CD14-positive monocyte (primary cell): ENCODE measurements around the gene KLHL6. TPM values are rescaled to one million over a fixed set of nuclear protein-coding genes. Genes with fewer than 3 reads are reported as not detected.

Source experiments
- DNase-seq, 3 donors: peaks; one replicate each; pipeline ENCODE4 v3.0.0-alpha.2; 2011 to 2022
- H2AFZ ChIP-seq: 2 replicates; pipeline ENCODE4 v1.6.0; 2012; ENCODE audit warnings: mild to moderate bottlenecking, low read depth, low read length, inconsistent platforms; ENCODE audit not compliant: insufficient read depth, poor library complexity, severe bottlenecking
- H3K27ac ChIP-seq, 2 donors: 1 replicate in 1 of 2; 2 replicates in 1 of 2; pipeline ENCODE4 v1.5.1; 2012 to 2013; ENCODE audit warnings: low read length in 2 of 2, control low read depth in 1 of 2, inconsistent platforms in 1 of 2, low read depth in 1 of 2, mild to moderate bottlenecking in 1 of 2
- H3K27me3 ChIP-seq, 2 donors: one replicate each; pipeline versions ENCODE4 v1.6.0 to v1.6.1; 2011 to 2013; ENCODE audit warnings: low read length in 2 of 2; ENCODE audit not compliant: control insufficient read depth in 2 of 2, insufficient read depth in 2 of 2
- H3K36me3 ChIP-seq, 2 donors: replicated peaks in 1 of 2; 1 replicate in 1 of 2; 2 replicates in 1 of 2; pipeline versions ENCODE4 v1.5.1 to v1.6.1; 2012 to 2013; ENCODE audit warnings: low read length in 2 of 2, control low read depth in 1 of 2, inconsistent platforms in 1 of 2, mild to moderate bottlenecking in 1 of 2; ENCODE audit not compliant: insufficient read depth in 2 of 2, control insufficient read depth in 1 of 2
- H3K4me1 ChIP-seq, 2 donors: 1 replicate in 1 of 2; 2 replicates in 1 of 2; pipeline versions ENCODE4 v1.5.1 to v1.6.1; 2012 to 2013; ENCODE audit warnings: low read length in 2 of 2, control low read depth in 1 of 2, inconsistent platforms in 1 of 2, mild to moderate bottlenecking in 1 of 2, moderate library complexity in 1 of 2; ENCODE audit not compliant: insufficient read depth in 2 of 2, control insufficient read depth in 1 of 2
- H3K4me2 ChIP-seq: replicated peaks from 2 replicates; pipeline ENCODE3; 2012; ENCODE audit warnings: low read length, moderate library complexity, mild to moderate bottlenecking; ENCODE audit not compliant: poor library complexity, severe bottlenecking; ENCODE audit errors: extremely low read depth
- H3K4me3 ChIP-seq, 3 experiments: fragments of 200-600 bp in 1 of 3; sonication (generic) in 1 of 3; replicated peaks in 1 of 3; 1 replicate in 2 of 3; 2 replicates in 1 of 3; pipeline ENCODE4 v1.5.1; 2011 to 2013; ENCODE audit warnings: low read length in 3 of 3, mild to moderate bottlenecking in 3 of 3, control low read depth in 2 of 3, low read depth in 2 of 3, inconsistent platforms in 1 of 3, moderate library complexity in 1 of 3
- H3K79me2 ChIP-seq: 2 replicates; pipeline ENCODE4 v1.6.0; 2012; ENCODE audit warnings: mild to moderate bottlenecking, control low read depth, inconsistent platforms, low read length, moderate library complexity; ENCODE audit not compliant: insufficient read depth
- H3K9ac ChIP-seq: 2 replicates; pipeline ENCODE4 v1.6.0; 2017; ENCODE audit warnings: low read length, mild to moderate bottlenecking; ENCODE audit not compliant: insufficient read depth, poor library complexity, severe bottlenecking
- H3K9me3 ChIP-seq, 2 donors: replicated peaks in 1 of 2; 1 replicate in 1 of 2; 2 replicates in 1 of 2; pipeline versions ENCODE4 v1.5.1 to v1.6.1; 2012 to 2013; ENCODE audit warnings: low read length in 2 of 2, control low read depth in 1 of 2; ENCODE audit not compliant: control insufficient read depth in 1 of 2, insufficient read depth in 1 of 2
- H4K20me1 ChIP-seq: 2 replicates; pipeline ENCODE4 v1.6.0; 2012; ENCODE audit warnings: mild to moderate bottlenecking, low read length, control low read depth, moderate library complexity; ENCODE audit not compliant: insufficient read depth
- H3K27ac Mint-ChIP-seq, 7 donors: one replicate each; pipeline ENCODE4 v1.8.0; 2020; ENCODE audit warnings: mild to moderate bottlenecking in 7 of 7, mixed read lengths in 7 of 7, moderate library complexity in 6 of 7, inconsistent platforms in 2 of 7
- H3K27me3 Mint-ChIP-seq, 3 donors: one replicate each; pipeline ENCODE4 v1.8.0; 2021 to 2022; ENCODE audit warnings: low read depth in 3 of 3, mild to moderate bottlenecking in 3 of 3, mixed read lengths in 3 of 3, moderate library complexity in 3 of 3, inconsistent platforms in 1 of 3
- H3K36me3 Mint-ChIP-seq, 2 donors: one replicate each; pipeline ENCODE4 v1.8.0; 2020; ENCODE audit warnings: mixed read lengths in 2 of 2, inconsistent platforms in 1 of 2, mild to moderate bottlenecking in 1 of 2
- H3K4me1 Mint-ChIP-seq: one replicate; pipeline ENCODE4 v1.8.0; 2020; ENCODE audit warnings: mild to moderate bottlenecking, mixed read lengths
- H3K4me3 Mint-ChIP-seq, 2 donors: one replicate each; pipeline ENCODE4 v1.8.0; 2020; ENCODE audit warnings: mild to moderate bottlenecking in 2 of 2, mixed read lengths in 2 of 2, moderate library complexity in 1 of 2
- H3K9me3 Mint-ChIP-seq, 7 donors: one replicate each; pipeline ENCODE4 v1.8.0; 2020 to 2022; ENCODE audit warnings: mixed read lengths in 7 of 7, mild to moderate bottlenecking in 6 of 7, moderate library complexity in 6 of 7, inconsistent platforms in 2 of 7
- WGBS: methylation state at CpG from one replicate; pipeline ENCODE4 v1.1.5; 2013; ENCODE audit warnings: missing lambda C conversion rate; ENCODE audit not compliant: insufficient coverage; 5-methylcytosine and 5-hydroxymethylcytosine counted together
- intact Hi-C, 2 donors: fragments of 100-400 bp; cut with micrococcal nuclease; formaldehyde crosslinking; loops; one replicate each; pipeline versions ENCODE4 v1.15.0 to v1.15.1; 2023
- polyA plus RNA-seq, 3 donors: library from polyadenylated mRNA; depleted of rRNA in 1 of 3; unstranded in 2 of 3; stranded (reverse) in 1 of 3; fragments of 300-500 nt in 2 of 3; fragments of >200 nt in 1 of 3; fragmentation: Illumina TruSeq in 2 of 3; gene quantifications; 1 replicate in 2 of 3; 2 replicates in 1 of 3; pipeline ENCODE4 v1.2.3, GENCODE V29; 2012 to 2021
- TF ChIP-seq, protein P1 (sequence below): fragments of 200-600 bp; IDR thresholded peaks from one replicate; pipeline ENCODE4 v1.8.0; 2022; ENCODE audit warnings: antibody characterized with exemption, mild to moderate bottlenecking

Gene KLHL6
- polyA plus RNA-seq, 3 donors = 5.7 to 15.2 (median 10.6) TPM

DNA sequence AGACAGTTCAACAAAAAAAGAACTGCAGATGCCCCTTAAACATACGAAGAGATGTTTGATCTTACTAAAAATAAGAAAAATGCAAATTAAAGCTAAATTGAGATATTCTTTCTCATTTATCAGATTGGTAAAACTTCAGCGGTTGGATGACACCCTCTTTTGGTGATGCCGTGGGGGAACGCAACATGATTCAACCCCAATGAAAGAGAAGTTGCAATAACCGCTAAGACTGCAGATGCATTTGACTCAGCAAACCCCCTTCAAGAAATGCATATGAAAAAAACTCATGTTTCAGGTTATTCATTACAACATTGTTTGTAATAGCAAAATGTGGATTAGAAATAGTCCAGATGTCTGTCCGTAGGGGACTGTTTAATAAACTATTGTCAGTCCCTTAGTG is 3.6 kb downstream of the KLHL6 start:
- peak; percentile 65 to 83 (median 69) for DNase-seq
- intact Hi-C loops = loop anchor here (5.0 to 10.0 kb wide), 2 partner anchors 80 to 83 kb away; partner anchors contain the start of gene KLHL24 (in 1 of the 2)
- peak overlapping the region in 1 of 2 donors; percentile 56 for H3K27ac ChIP-seq

DNA sequence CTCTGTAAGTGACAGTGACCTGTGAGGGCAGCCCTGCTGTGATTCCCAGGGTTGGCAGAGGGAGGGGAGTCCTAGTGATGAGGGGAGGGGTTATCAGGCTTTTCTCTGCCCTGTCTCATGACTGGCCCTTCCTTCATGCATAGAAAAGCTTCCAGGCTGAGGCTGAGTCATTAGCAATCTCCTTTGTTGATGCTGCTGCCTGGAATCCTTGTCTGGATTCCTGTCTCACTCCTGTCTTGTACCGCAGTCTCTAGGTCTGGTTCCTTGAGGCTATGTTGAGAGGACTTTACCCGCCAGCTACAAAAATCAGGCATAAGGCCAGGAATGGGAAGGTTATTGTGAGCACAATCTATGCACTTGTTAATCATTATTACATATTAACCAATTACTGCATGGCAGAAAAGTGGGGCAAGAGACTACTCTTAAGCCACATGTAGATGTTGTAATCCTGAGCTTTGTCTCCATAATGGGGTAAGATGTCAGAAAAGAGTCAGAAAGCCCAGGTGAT is 7.2 kb downstream of the KLHL6 start:
- H2AFZ ChIP-seq = no peak overlapping the region

More for the DNA sequence above, 3.6 kb downstream of the KLHL6 start:
- TF ChIP-seq, protein P1, sequence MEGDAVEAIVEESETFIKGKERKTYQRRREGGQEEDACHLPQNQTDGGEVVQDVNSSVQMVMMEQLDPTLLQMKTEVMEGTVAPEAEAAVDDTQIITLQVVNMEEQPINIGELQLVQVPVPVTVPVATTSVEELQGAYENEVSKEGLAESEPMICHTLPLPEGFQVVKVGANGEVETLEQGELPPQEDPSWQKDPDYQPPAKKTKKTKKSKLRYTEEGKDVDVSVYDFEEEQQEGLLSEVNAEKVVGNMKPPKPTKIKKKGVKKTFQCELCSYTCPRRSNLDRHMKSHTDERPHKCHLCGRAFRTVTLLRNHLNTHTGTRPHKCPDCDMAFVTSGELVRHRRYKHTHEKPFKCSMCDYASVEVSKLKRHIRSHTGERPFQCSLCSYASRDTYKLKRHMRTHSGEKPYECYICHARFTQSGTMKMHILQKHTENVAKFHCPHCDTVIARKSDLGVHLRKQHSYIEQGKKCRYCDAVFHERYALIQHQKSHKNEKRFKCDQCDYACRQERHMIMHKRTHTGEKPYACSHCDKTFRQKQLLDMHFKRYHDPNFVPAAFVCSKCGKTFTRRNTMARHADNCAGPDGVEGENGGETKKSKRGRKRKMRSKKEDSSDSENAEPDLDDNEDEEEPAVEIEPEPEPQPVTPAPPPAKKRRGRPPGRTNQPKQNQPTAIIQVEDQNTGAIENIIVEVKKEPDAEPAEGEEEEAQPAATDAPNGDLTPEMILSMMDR = no peak
- Histone ChIP-seq H3K79me2 (peaks cover 83% of the 10 kb centered on the region), H3K9ac (no peak overlapping the region), H3K4me3 (no peak overlapping the region), H4K20me1 (peaks cover 28% of the 10 kb centered on the region), H3K4me2 (peak overlapping the region; percentile 5), H3K9me3 (no peaks in the 10 kb centered on the region), H3K27me3 (no peaks in the 10 kb centered on the region), H2AFZ (no peak overlapping the region), H3K4me1 (peaks cover 50 to 65% of the 10 kb centered on the region in 2 donors), H3K36me3 (peaks cover 0 to 12% of the 10 kb centered on the region in 2 donors)
- no peak overlapping the region for H3K4me3 Mint-ChIP-seq
- H3K4me1 Mint-ChIP-seq = peaks cover 71% of the 10 kb centered on the region
- H3K27me3 Mint-ChIP-seq = peaks cover 0 to 3% (median 0%) of the 10 kb centered on the region in 3 donors
- H3K9me3 Mint-ChIP-seq = peaks cover 0 to 3% (median 0%) of the 10 kb centered on the region in 7 donors
- no CpG with 5 or more reads among the region's 6 CpGs for WGBS
- peaks cover 22 to 24% of the 10 kb centered on the region in 2 donors for H3K36me3 Mint-ChIP-seq
- H3K27ac Mint-ChIP-seq = peak overlapping the region in 3 of 7 donors; percentile 32 to 99 (median 85)

More for the DNA sequence above, 7.2 kb downstream of the KLHL6 start:
- no peak overlapping the region for H3K9ac ChIP-seq
- H4K20me1 ChIP-seq = peaks cover 51% of the 10 kb centered on the region
- H3K36me3 Mint-ChIP-seq = peaks cover 28 to 36% of the 10 kb centered on the region in 2 donors
- H3K4me3 ChIP-seq = no peak overlapping the region
- H3K4me2 ChIP-seq = no peak overlapping the region
- peaks cover 42 to 54% of the 10 kb centered on the region in 2 donors for H3K4me1 ChIP-seq
- no CpG with 5 or more reads among the region's 2 CpGs for WGBS
- peaks cover 0 to 12% of the 10 kb centered on the region in 2 donors for H3K36me3 ChIP-seq
- H3K27ac Mint-ChIP-seq = peak overlapping the region in 3 of 7 donors; percentile 43 to 70 (median 55)
- no peaks in the 10 kb centered on the region for H3K9me3 Mint-ChIP-seq
- no peaks in the 10 kb centered on the region for H3K27me3 Mint-ChIP-seq
- intact Hi-C loops = no loop called here
- no peaks in the 10 kb centered on the region for H3K9me3 ChIP-seq
- DNase-seq = peak in 1 of 3 donors; percentile 53
- H3K4me3 Mint-ChIP-seq = no peak overlapping the region
- H3K4me1 Mint-ChIP-seq = peaks cover 69% of the 10 kb centered on the region
- peaks cover 89% of the 10 kb centered on the region for H3K79me2 ChIP-seq
- no peaks in the 10 kb centered on the region for H3K27me3 ChIP-seq
- TF ChIP-seq, protein P1 = no peak
- peak overlapping the region in 1 of 2 donors; percentile 38 for H3K27ac ChIP-seq
